WERI-Rb-1 (cell line): ENCODE measurements around the gene FGF14.

Experiments
- DNase-seq: peaks from one replicate; pipeline ENCODE4 v3.0.0-alpha.2; 2020
- H3K27ac ChIP-seq: fragments of 250-450 bp; sonication (Bioruptor Pico); 2 replicates; pipeline ENCODE4 v1.5.1; 2020; ENCODE audit warnings: mild to moderate bottlenecking, moderate library complexity
- H3K27me3 ChIP-seq: fragments of 250-450 bp; sonication (Bioruptor Pico); 2 replicates; pipeline ENCODE4 v1.5.1; 2021; ENCODE audit warnings: mild to moderate bottlenecking, low read depth, moderate library complexity; ENCODE audit not compliant: insufficient read depth, severe bottlenecking
- H3K36me3 ChIP-seq: fragments of 250-450 bp; sonication (Bioruptor Pico); 2 replicates; pipeline ENCODE4 v1.5.1; 2020; ENCODE audit warnings: mild to moderate bottlenecking, moderate library complexity
- H3K4me3 ChIP-seq: 2 replicates; pipeline ENCODE4 v1.5.1; 2011; ENCODE audit warnings: low read depth, mild to moderate bottlenecking, control low read depth, low read length
- H3K9me3 ChIP-seq: fragments of 250-450 bp; sonication (Bioruptor Pico); 2 replicates; pipeline ENCODE4 v1.5.1; 2021; ENCODE audit warnings: mild to moderate bottlenecking, moderate library complexity; ENCODE audit not compliant: severe bottlenecking
- TF ChIP-seq, protein P1 (sequence below): IDR thresholded peaks from 2 replicates; pipeline ENCODE4 v1.5.1; 2011; ENCODE audit warnings: low read depth, mild to moderate bottlenecking, control low read depth, inconsistent platforms, low read length

FGF14 gene

DNA sequence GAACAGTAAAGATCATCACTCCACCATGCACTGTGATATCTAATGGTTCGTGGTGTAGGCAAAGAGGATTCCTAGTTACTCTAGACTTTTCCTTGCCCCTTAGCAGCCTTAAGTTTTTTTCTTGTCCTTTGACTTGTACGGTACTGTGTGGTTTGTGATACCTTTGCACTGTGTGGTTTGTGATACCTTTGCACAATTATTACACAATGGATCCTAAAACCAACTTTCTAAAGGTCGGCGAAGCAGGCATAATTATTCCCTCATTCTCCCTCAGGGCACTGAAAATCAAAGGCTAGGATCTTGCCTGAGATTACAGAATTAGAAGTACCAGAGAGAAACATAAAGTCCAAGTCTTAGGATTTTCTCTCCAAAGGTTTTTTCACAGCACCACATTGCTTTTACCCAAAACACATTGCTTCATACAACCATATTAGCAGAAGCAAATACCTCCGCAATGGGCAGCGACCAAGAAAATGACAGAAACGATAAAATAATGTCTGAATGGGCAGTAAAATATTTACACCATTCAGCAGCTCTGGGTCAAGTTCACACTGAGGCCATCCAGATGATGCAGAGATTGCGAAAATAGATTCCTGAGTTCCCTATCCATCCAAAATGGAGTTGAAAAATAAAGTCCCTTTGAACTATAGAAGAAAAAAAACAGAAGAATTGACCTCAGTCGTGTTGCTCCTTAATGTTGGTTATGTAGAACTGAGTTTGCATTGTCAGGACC is 106.4 kb downstream of the FGF14 start:
- H3K27me3 ChIP-seq, result no peaks in the 10 kb centered on the region
- H3K36me3 ChIP-seq, result no peaks in the 10 kb centered on the region
- DNase-seq, result no peak
- H3K27ac ChIP-seq, result no peak overlapping the region
- H3K4me3 ChIP-seq, result no peak overlapping the region
- TF ChIP-seq, protein P1, sequence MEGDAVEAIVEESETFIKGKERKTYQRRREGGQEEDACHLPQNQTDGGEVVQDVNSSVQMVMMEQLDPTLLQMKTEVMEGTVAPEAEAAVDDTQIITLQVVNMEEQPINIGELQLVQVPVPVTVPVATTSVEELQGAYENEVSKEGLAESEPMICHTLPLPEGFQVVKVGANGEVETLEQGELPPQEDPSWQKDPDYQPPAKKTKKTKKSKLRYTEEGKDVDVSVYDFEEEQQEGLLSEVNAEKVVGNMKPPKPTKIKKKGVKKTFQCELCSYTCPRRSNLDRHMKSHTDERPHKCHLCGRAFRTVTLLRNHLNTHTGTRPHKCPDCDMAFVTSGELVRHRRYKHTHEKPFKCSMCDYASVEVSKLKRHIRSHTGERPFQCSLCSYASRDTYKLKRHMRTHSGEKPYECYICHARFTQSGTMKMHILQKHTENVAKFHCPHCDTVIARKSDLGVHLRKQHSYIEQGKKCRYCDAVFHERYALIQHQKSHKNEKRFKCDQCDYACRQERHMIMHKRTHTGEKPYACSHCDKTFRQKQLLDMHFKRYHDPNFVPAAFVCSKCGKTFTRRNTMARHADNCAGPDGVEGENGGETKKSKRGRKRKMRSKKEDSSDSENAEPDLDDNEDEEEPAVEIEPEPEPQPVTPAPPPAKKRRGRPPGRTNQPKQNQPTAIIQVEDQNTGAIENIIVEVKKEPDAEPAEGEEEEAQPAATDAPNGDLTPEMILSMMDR, result no peak
- no peaks in the 10 kb centered on the region for H3K9me3 ChIP-seq

DNA sequence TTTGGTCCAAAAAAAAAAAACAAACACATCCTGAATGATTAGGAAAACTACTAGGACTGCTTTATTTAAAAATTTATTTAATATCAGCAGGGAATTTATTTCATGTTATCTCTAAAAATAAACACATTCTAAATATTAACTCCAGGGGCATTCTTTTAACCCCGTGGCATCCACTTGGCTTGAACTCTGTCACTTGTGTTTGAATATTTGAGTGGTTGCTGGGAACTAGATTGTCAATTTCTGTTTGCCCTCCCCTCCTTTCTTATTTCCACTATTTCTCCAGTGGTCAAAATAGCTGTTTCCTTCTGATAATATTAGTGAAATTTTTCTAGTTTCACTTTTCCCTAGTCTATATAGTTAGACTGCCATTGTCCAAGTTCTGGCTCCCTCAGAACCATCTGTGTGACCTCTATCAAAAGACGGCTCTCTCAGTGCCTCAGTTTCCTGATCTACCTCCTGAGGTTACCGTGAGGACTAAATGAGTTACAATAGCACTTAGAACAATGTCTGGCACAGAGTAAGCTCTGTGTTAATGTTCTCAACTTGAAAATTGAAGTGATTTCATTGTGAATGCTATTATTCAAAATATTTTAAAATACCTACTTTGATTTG is 107.3 kb downstream of the FGF14 start:
- no peaks in the 10 kb centered on the region for H3K9me3 ChIP-seq
- TF ChIP-seq, protein P1, result no peak
- no peaks in the 10 kb centered on the region for H3K36me3 ChIP-seq
- DNase-seq, result no peak
- no peak overlapping the region for H3K4me3 ChIP-seq
- no peaks in the 10 kb centered on the region for H3K27me3 ChIP-seq
- H3K27ac ChIP-seq, result no peak overlapping the region

DNA sequence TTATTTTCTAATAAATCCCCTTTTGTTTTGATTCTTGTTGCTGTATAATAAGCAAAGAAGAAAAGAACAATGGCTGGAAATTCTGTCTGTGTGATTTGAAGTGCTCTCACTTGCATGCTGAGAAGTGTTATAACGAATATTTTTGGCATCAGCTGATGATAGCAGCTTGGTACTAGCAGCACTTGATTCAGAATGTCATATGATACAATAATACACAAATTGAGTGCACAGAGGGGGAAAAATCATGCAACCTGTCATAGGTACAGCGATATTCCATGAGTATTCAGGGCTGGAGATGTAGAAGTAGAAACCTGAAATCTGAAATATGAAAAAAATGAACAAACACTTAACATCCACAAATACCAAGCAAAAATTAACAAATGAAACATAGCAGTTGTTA is 108.1 kb downstream of the FGF14 start:
- H3K27ac ChIP-seq, result no peak overlapping the region
- no peaks in the 10 kb centered on the region for H3K9me3 ChIP-seq
- H3K4me3 ChIP-seq, result no peak overlapping the region
- H3K27me3 ChIP-seq, result no peaks in the 10 kb centered on the region
- DNase-seq, result no peak
- H3K36me3 ChIP-seq, result no peaks in the 10 kb centered on the region
- TF ChIP-seq, protein P1, result no peak

DNA sequence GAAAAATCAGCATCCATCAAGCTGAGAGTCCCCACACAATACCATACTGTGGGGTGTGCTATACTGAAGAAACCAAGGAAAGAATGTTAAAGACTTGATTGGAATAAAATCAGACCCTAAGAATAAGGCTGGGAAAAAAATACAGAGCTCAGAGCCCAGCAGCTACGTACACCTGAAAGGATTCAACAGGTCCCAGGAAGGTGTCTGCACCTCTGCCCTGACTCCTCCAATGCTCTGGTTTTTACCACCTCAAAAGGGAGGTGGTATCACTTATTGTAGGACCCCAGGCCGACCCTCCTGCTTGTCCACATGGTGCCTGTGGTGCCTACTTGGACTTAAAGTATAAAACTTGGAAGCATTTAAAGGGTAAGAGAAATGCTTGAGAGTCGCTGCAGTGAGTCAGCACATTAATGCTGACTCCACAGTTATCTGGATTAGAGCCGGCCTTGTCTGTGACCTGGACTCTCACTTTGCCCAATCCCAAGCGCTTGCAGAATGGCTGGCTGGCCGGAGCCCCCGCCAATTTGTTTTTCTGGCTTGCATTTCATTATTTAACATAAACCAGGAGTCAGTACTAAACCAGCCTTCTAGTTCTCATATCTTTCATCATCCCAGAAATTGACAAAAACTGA is 110.1 kb downstream of the FGF14 start:
- Histone ChIP-seq H3K4me3 (no peak overlapping the region), H3K36me3 (no peaks in the 10 kb centered on the region), H3K27ac (no peak overlapping the region), H3K9me3 (no peaks in the 10 kb centered on the region), H3K27me3 (no peaks in the 10 kb centered on the region)
- DNase-seq, result no peak
- TF ChIP-seq, protein P1, result no peak

DNA sequence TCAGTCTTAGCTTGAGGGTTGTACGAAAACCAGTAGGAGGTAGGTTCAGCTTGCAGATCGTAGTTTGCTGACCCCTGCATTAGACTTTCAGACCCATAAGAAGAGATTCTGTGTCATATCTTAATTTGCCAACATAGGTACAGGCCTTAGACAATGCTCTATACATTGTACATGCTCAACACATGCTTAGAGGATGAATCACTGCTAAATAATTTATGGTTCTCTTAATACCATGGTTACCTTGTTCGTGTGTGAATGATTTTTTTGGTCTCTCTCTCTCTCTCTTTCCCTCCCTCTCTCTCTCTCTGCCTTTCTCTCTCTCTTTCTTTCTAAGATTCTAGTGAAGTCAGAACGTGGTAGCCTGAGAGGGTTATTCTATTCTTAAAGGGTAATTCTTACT is 112.2 kb downstream of the FGF14 start:
- H3K36me3 ChIP-seq, result no peaks in the 10 kb centered on the region
- TF ChIP-seq, protein P1, result no peak
- H3K4me3 ChIP-seq, result no peak overlapping the region
- DNase-seq, result no peak
- no peak overlapping the region for H3K27ac ChIP-seq
- no peaks in the 10 kb centered on the region for H3K27me3 ChIP-seq
- no peaks in the 10 kb centered on the region for H3K9me3 ChIP-seq
